GM21619 (cell line): ENCODE measurements around the gene CEP170B.
"Not testable (repeated sequence)": the region's sequence is repeated elsewhere in the genome, so short reads cannot be mapped to it uniquely, and the experiment has no call there.

ENCODE experiments used
- ATAC-seq: cut with Tn5 transposase; IDR thresholded peaks from one replicate; pipeline ENCODE4 v1.9.1; 2021; ENCODE audit not compliant: unreplicated experiment

The CEP170B gene

GRCh38 chr14:104843442-104844305 lies 21.4 kb upstream of the CEP170B start:
- no peak for ATAC-seq

- no peak for ATAC-seq
Measured at GRCh38 chr14:104844306-104845032, 20.6 kb upstream of the CEP170B start.

- no peak for ATAC-seq
Measured at GRCh38 chr14:104845033-104845666, 19.9 kb upstream of the CEP170B start.

GRCh38 chr14:104845834-104846441 lies 19.1 kb upstream of the CEP170B start:
- no peak for ATAC-seq

- no peak for ATAC-seq
Measured at GRCh38 chr14:104852280-104852663, 12.8 kb upstream of the CEP170B start.

- ATAC-seq, result no peak
Measured at GRCh38 chr14:104855532-104856090, 9.5 kb upstream of the CEP170B start.

GRCh38 chr14:104856157-104856868 lies 8.8 kb upstream of the CEP170B start:
- no peak for ATAC-seq

GRCh38 chr14:104856869-104857860 lies 7.9 kb upstream of the CEP170B start:
- no peak for ATAC-seq

- ATAC-seq, result not testable (repeated sequence)
Measured at GRCh38 chr14:104857931-104858330, 7.1 kb upstream of the CEP170B start.

- no peak for ATAC-seq
Measured at GRCh38 chr14:104858811-104859426, 6.1 kb upstream of the CEP170B start.

- ATAC-seq, result no peak
Measured at GRCh38 chr14:104859900-104860299, 5.2 kb upstream of the CEP170B start.

GRCh38 chr14:104860414-104860813 lies 4.7 kb upstream of the CEP170B start:
- ATAC-seq, result no peak

GRCh38 chr14:104863131-104863862 lies 1.8 kb upstream of the CEP170B start:
- no peak for ATAC-seq

- no peak for ATAC-seq
Measured at GRCh38 chr14:104863923-104864266, 1.2 kb upstream of the CEP170B start.

GRCh38 chr14:104864267-104865080 lies 594 bp upstream of the CEP170B start:
- ATAC-seq, result no peak

- ATAC-seq, result no peak
Measured at GRCh38 chr14:104865631-104866441, 768 bp downstream of the CEP170B start.
